ENCODE measurements around the gene COQ7.

DNA sequence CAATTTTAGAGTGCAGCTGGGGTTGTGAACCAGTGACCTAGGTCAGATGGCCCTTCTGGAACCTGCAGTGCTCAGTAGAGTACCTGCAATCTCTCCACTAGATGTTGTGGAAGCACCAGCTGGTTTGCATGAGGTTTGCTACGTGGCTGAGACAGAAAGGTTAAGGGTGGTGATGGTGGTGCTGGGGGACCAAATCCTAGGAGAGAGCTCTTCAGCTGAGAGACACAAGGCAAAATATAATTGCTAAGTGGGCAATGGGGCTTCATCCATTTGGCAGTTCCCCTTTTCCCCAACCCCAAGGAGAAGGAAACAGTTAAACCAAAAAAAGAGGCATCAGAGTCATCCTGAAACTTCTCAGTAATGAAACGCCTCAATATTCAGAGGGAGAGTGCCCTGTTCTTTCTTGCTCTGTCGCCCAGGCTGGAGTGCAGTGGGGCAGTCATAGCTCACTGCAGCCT is 60.3 kb downstream of the COQ7 start:
- TF ChIP-seq, protein P1, sequence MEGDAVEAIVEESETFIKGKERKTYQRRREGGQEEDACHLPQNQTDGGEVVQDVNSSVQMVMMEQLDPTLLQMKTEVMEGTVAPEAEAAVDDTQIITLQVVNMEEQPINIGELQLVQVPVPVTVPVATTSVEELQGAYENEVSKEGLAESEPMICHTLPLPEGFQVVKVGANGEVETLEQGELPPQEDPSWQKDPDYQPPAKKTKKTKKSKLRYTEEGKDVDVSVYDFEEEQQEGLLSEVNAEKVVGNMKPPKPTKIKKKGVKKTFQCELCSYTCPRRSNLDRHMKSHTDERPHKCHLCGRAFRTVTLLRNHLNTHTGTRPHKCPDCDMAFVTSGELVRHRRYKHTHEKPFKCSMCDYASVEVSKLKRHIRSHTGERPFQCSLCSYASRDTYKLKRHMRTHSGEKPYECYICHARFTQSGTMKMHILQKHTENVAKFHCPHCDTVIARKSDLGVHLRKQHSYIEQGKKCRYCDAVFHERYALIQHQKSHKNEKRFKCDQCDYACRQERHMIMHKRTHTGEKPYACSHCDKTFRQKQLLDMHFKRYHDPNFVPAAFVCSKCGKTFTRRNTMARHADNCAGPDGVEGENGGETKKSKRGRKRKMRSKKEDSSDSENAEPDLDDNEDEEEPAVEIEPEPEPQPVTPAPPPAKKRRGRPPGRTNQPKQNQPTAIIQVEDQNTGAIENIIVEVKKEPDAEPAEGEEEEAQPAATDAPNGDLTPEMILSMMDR (IDR thresholded peaks at IDR 0.05): no peak
- TF ChIP-seq POLR2A (IDR thresholded peaks at IDR 0.05): no peak

Data from lower leg skin (tissue), 3 donors.